B cell (primary cell): ENCODE data around the gene THBD.

Source experiments
- EZH2 ChIP-seq: IDR thresholded peaks from 2 replicates; pipeline ENCODE4 v1.6.1; 2012; ENCODE audit warnings: borderline replicate concordance, low read depth, mild to moderate bottlenecking, moderate library complexity, low read length; ENCODE audit not compliant: insufficient read depth, poor library complexity, severe bottlenecking
- TF ChIP-seq, protein P1 (sequence below): fragments of 200-600 bp; IDR thresholded peaks from one replicate; pipeline ENCODE4 v1.8.0; 2022; ENCODE audit warnings: antibody characterized with exemption, mild to moderate bottlenecking

DNA sequence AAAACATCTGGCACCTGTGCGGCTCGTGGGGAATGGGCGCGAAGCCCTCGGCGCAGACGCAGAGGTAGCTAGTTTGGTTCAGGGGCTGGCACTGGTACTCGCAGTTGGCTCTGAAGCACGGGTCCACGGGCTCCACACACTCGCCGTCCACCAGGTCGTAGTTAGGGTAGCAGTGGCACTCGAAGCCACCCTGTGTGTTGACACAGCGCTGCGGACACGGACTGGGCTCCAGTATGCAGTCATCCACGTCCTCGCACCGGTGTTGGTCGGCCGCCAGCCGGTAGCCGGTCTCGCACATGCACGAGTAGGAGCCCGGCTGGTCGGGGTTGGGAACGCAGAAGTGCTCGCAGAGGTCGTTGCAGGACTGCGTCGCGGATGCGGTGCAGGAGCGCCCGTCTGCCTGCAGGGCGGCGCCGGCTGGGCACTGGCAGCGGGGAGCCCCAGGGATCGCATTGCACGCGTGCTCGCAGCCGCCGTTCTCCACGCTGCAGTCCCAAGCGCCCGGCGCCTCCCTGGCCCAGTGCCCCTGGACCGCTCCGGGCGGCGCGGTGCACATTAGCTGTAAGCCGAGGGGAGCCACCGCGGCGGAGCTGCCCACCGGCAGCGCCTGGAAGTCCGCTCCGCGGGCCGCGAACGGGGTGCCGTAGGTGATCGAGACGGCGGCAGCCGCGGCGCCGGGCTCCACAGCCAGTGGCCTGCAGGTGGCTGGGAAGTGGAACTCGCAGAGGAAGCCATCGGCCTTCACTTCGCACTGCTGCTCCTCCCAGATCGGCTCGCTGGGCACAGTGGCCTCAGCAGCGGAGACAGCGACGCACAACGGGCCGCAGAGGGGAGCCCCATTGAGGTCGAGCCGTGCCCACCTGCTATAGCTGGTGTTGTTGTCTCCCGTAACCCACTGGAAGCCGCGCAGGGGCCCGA, 930 bp downstream of the THBD start:
- TF ChIP-seq EZH2: no peak
- TF ChIP-seq, protein P1, sequence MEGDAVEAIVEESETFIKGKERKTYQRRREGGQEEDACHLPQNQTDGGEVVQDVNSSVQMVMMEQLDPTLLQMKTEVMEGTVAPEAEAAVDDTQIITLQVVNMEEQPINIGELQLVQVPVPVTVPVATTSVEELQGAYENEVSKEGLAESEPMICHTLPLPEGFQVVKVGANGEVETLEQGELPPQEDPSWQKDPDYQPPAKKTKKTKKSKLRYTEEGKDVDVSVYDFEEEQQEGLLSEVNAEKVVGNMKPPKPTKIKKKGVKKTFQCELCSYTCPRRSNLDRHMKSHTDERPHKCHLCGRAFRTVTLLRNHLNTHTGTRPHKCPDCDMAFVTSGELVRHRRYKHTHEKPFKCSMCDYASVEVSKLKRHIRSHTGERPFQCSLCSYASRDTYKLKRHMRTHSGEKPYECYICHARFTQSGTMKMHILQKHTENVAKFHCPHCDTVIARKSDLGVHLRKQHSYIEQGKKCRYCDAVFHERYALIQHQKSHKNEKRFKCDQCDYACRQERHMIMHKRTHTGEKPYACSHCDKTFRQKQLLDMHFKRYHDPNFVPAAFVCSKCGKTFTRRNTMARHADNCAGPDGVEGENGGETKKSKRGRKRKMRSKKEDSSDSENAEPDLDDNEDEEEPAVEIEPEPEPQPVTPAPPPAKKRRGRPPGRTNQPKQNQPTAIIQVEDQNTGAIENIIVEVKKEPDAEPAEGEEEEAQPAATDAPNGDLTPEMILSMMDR: no peak
